Measurements from ENCODE around the gene JARID2. TPM values are rescaled to one million over a fixed set of nuclear protein-coding genes. Genes with fewer than 3 reads are reported as not detected.

JARID2 gene
- total and polyA plus RNA-seq, 2 of the 4 experiments (the other 2 are of a cell fraction): 9.6 to 12.9 TPM

DNA sequence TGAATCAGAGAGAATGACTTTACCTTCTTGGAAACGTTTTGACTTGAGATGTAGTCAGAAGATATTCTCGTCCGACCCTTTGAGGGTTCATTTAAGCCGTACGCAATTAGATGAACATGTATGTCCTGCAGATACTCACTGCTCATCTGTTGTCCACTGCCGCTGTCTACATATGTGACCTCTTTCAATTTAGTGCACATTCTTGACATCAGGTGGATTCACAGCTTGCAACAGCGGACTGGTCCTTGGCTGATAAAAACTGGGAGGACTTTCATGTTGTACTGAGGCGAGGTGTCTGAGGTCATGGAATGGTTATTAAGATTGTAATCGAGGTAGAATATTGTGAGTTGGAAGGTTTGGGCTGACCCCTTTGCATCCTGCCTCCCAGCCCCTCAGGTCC is 194.2 kb downstream of the JARID2 start:
- Histone ChIP-seq H3K9me3 (ENCODE audit: control insufficient read depth, insufficient read depth, low read length) (no peaks in the 10 kb centered on the region; the same call in 1 of the 2 replicates), H3K4ac (ENCODE audit: low read depth, low read length) (no peak overlapping the region; the same call in 1 of the 2 replicates), H3K56ac (ENCODE audit: extremely low read depth, insufficient read depth, low read length) (no peak overlapping the region), H3K27me3 (ENCODE audit: control insufficient read depth, insufficient read depth, low read length) (no peaks in the 10 kb centered on the region), H4K8ac (ENCODE audit: low read depth in 2 of 2, low read length in 2 of 2) (0 out of 4 replicates have a peak overlapping the region, but pooled peaks of 1 of the 2 experiments have one; percentile 10), H2BK5ac (ENCODE audit: low read depth, low read length, poor library complexity, severe bottlenecking) (no peak overlapping the region), H2AFZ (replicated peaks; ENCODE audit: low read length, poor library complexity) (no peak overlapping the region), H3K4me1 (ENCODE audit: control insufficient read depth, insufficient read depth, low read length) (peaks cover 13% of the 10 kb centered on the region), H3K9me1 (ENCODE audit: insufficient read depth, low read length) (peaks cover 9% of the 10 kb centered on the region; the same call in 1 of the 2 replicates), H3K14ac (replicated peaks; ENCODE audit: low read depth, low read length) (peak overlapping the region; percentile 22; the same call in 1 of the 2 replicates), H4K91ac (ENCODE audit: insufficient read depth, low read depth, low read length) (no peak overlapping the region), H3K18ac (ENCODE audit: low read depth, low read length) (no peak overlapping the region), H2BK15ac (ENCODE audit: low read depth, low read length) (no peak overlapping the region), H4K20me1 (ENCODE audit: insufficient read depth, low read length) (peaks cover 83% of the 10 kb centered on the region), H3K36me3 (ENCODE audit: control insufficient read depth, insufficient read depth, low read length) (no peaks in the 10 kb centered on the region), H2BK120ac (ENCODE audit: low read depth, low read length) (no peak overlapping the region), H3K27ac (ENCODE audit: insufficient read depth, low read length) (no peak overlapping the region), H2AK5ac (ENCODE audit: low read depth, low read length) (peak overlapping the region; percentile 3; the same call in 1 of the 2 replicates), H2BK20ac (ENCODE audit: low read depth, low read length) (peak overlapping the region; percentile 9; the same call in 1 of the 2 replicates), H3K79me1 (ENCODE audit: low read depth in 1 of 2, low read length in 2 of 2) (peaks cover 39 to 77% of the 10 kb centered on the region in 2 experiments), H4K5ac (ENCODE audit: low read depth, low read length) (no peak overlapping the region), H3K9ac (ENCODE audit: low read depth, low read length) (no peak overlapping the region), H3K23ac (ENCODE audit: low read depth, low read length) (peak overlapping the region; percentile 54; the same call in 1 of the 2 replicates), H3K4me3 (ENCODE audit: insufficient read depth, low read depth, low read length) (no peak overlapping the region), H3K4me2 (ENCODE audit: low read depth, low read length) (no peak overlapping the region), H2AK9ac (replicated peaks; ENCODE audit: low read depth, low read length, poor library complexity) (no peak overlapping the region)
- no peak for ATAC-seq (ENCODE audit: low read depth)
- TF ChIP-seq NFE2L2 (IDR thresholded peaks at IDR 0.05; ENCODE audit: low read depth, low read length) (no peak), POLR2A (IDR thresholded peaks at IDR 0.05; ENCODE audit: low read depth, low read length) (no peak), BHLHE40 (IDR thresholded peaks at IDR 0.05; ENCODE audit: low read depth, low read length) (no peak), SMC3 (IDR thresholded peaks at IDR 0.05; ENCODE audit: low read depth, low read length) (no peak), MXI1 (IDR thresholded peaks at IDR 0.05; ENCODE audit: borderline replicate concordance, low read depth, low read length) (no peak), FOS (IDR thresholded peaks at IDR 0.05; ENCODE audit: low read depth, low read length) (no peak), RFX5 (IDR thresholded peaks at IDR 0.05; ENCODE audit: low read depth, low read length) (no peak), RAD21 (IDR thresholded peaks at IDR 0.05; ENCODE audit: low read length) (no peak), CEBPB (IDR thresholded peaks at IDR 0.05; ENCODE audit: low read depth, low read length) (no peak), RCOR1 (IDR thresholded peaks at IDR 0.05; ENCODE audit: insufficient replicate concordance, low read length) (no peak), CHD1 (IDR thresholded peaks at IDR 0.05; ENCODE audit: low read depth, low read length) (no peak), MAFK (IDR thresholded peaks at IDR 0.05; ENCODE audit: low read depth, low read length) (no peak), MAZ (IDR thresholded peaks at IDR 0.05; ENCODE audit: borderline replicate concordance, low read depth, low read length) (no peak)
- TF ChIP-seq, protein P1, sequence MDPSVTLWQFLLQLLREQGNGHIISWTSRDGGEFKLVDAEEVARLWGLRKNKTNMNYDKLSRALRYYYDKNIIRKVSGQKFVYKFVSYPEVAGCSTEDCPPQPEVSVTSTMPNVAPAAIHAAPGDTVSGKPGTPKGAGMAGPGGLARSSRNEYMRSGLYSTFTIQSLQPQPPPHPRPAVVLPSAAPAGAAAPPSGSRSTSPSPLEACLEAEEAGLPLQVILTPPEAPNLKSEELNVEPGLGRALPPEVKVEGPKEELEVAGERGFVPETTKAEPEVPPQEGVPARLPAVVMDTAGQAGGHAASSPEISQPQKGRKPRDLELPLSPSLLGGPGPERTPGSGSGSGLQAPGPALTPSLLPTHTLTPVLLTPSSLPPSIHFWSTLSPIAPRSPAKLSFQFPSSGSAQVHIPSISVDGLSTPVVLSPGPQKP (IDR thresholded peaks at IDR 0.05; ENCODE audit: borderline replicate concordance, low read depth, low read length): no peak
- TF ChIP-seq, protein P2, sequence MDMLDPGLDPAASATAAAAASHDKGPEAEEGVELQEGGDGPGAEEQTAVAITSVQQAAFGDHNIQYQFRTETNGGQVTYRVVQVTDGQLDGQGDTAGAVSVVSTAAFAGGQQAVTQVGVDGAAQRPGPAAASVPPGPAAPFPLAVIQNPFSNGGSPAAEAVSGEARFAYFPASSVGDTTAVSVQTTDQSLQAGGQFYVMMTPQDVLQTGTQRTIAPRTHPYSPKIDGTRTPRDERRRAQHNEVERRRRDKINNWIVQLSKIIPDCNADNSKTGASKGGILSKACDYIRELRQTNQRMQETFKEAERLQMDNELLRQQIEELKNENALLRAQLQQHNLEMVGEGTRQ (IDR thresholded peaks at IDR 0.05; ENCODE audit: low read depth, low read length): no peak
- TF ChIP-seq, protein P3, sequence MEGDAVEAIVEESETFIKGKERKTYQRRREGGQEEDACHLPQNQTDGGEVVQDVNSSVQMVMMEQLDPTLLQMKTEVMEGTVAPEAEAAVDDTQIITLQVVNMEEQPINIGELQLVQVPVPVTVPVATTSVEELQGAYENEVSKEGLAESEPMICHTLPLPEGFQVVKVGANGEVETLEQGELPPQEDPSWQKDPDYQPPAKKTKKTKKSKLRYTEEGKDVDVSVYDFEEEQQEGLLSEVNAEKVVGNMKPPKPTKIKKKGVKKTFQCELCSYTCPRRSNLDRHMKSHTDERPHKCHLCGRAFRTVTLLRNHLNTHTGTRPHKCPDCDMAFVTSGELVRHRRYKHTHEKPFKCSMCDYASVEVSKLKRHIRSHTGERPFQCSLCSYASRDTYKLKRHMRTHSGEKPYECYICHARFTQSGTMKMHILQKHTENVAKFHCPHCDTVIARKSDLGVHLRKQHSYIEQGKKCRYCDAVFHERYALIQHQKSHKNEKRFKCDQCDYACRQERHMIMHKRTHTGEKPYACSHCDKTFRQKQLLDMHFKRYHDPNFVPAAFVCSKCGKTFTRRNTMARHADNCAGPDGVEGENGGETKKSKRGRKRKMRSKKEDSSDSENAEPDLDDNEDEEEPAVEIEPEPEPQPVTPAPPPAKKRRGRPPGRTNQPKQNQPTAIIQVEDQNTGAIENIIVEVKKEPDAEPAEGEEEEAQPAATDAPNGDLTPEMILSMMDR (conservative IDR thresholded peaks at IDR 0.05; ENCODE audit: low read depth, low read length): no peak
- DNase-seq: no peak
- CTCF ChIA-PET: interaction anchor here (0.6 to 1.8 kb wide), 2 partner anchors 9 to 146 kb away, joined by 3 to 4 read pairs; no protein-coding TSS in a partner anchor
- dilution Hi-C loops (cut with HindIII; ENCODE audit: low sequenced_read_pairs, unreplicated experiment) (no loop called here), intact Hi-C loops (cut with micrococcal nuclease) (loop anchor here (5.0 to 10.0 kb wide), 5 partner anchors 38 to 1228 kb away; no protein-coding TSS in a partner anchor), in situ Hi-C loops (cut with MboI; ENCODE audit: low sequenced_read_pairs) (no loop called here)
- no TSS peak for BruUV-seq (replicated peaks)
- POLR2A ChIA-PET (ENCODE audit: unreplicated experiment): no interaction called here
- WGBS, 2 experiments (ENCODE audit: extremely low coverage in 2 of 2, insufficient read length in 1 of 2): 71% methylated on average over 4 of the region's 9 CpGs; no CpG with 5 or more reads in 1 of the 2 experiments
